Activated T-helper 17 cell treated with anti-CD3 and anti-CD28 coated beads, Interleukin-2, amount 50 U/mL, for 72 hours (primary cell): ENCODE data around the gene MINPP1. TPM values are rescaled to one million over a fixed set of nuclear protein-coding genes. Genes with fewer than 3 reads are reported as not detected.
A peak's percentile ranks its signal among the peaks of the same experiment; 100 is the strongest.

Experiments used
- ATAC-seq: fragments of 150-1000 bp; cut with Tn5 transposase; replicated peaks from 2 replicates; pipeline ENCODE4 v1.10.0; 2021; ENCODE audit warnings: mild to moderate bottlenecking, moderate library complexity
- H3K27ac Mint-ChIP-seq: one replicate; pipeline ENCODE4 v1.8.0; 2022; ENCODE audit warnings: mixed read lengths
- H3K27me3 Mint-ChIP-seq: one replicate; pipeline ENCODE4 v1.8.0; 2022; ENCODE audit warnings: mixed read lengths
- H3K36me3 Mint-ChIP-seq: one replicate; pipeline ENCODE4 v1.8.0; 2022; ENCODE audit warnings: low read depth, mild to moderate bottlenecking, mixed read lengths
- H3K4me1 Mint-ChIP-seq: one replicate; pipeline ENCODE4 v1.8.0; 2022; ENCODE audit warnings: mixed read lengths
- H3K4me3 Mint-ChIP-seq: one replicate; pipeline ENCODE4 v1.8.0; 2022; ENCODE audit warnings: mild to moderate bottlenecking, mixed read lengths
- H3K9me3 Mint-ChIP-seq: one replicate; pipeline ENCODE4 v1.8.0; 2022; ENCODE audit warnings: mixed read lengths
- total RNA-seq, 2 donors: library from RNA; stranded (reverse); gene quantifications; one replicate each; pipeline ENCODE4 v1.2.3, GENCODE V29; 2022

Gene MINPP1
- total RNA-seq, 2 donors from 2014 or later = 8.9 to 10.8 TPM

DNA sequence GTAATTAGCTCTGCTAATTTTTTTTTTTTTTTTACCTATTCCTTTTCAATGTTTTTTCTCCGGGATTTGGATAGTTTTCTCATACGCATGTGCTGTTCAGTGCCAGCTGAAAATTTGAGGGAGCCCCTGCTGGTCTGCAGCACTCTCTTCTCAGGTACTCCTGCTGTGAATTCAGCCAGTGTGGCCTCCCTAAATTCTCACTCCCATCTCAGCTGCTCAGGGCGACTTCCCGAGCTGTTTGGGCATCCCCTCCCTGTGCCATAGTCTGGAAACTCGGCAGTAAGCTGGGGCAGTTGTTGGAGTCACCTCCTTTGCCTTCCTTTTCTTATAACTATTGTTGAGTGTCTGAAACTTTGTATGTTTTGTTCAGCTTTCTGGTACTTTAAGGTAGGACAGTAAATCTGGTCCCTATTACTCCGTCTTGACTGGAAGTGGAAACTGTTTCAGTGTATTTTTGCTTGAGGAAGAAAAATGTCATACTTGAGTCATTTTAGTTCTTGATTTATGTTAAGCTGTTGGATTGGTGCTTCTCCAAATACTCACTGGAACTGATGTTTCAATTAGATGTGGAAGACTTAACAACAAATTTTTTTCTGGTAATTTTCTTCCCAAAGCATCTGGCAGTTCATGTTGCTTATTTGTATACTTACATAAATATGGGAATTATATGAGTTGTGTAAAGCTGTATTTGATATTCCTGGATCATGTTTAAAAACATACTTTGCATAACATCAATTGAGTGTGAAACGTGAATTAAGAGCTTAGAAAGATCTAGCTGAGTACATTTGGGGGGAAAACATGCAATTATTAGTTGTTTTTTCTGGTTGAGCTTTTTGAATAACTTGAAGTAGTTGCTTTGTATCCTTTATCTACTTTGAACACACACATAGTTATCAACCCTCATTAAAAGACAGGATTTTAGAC is 33.7 kb downstream of the MINPP1 start:
- no peak for ATAC-seq
- Mint-ChIP-seq H3K27ac (no peak overlapping the region), H3K36me3 (peaks cover 47% of the 10 kb centered on the region), H3K4me1 (peaks cover 16% of the 10 kb centered on the region), H3K27me3 (no peaks in the 10 kb centered on the region), H3K9me3 (peaks cover 9% of the 10 kb centered on the region), H3K4me3 (no peak overlapping the region)

DNA sequence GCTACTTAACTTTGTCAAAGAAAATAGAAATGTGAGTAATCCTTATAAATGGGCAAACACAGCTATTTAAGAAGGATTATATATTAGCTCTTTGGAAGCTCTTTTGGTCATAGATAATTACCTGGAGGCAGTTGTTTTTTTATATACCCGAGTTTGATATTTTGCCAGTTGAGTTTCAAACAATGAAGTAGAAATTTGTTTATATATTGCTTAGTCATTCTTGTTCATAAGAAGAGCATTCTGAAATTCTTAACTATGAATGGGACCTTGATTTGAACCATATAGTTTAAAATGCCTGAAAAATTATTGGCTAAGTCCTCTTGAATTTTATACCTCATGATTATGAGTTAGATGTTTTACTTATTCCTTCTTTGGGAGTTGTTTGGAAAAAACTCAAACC is 36.4 kb downstream of the MINPP1 start:
- H3K9me3 Mint-ChIP-seq = peaks cover 9% of the 10 kb centered on the region
- no peak overlapping the region for H3K27ac Mint-ChIP-seq
- H3K4me3 Mint-ChIP-seq = no peak overlapping the region
- no peaks in the 10 kb centered on the region for H3K27me3 Mint-ChIP-seq
- peaks cover 16% of the 10 kb centered on the region for H3K4me1 Mint-ChIP-seq
- peaks cover 54% of the 10 kb centered on the region for H3K36me3 Mint-ChIP-seq
- no peak for ATAC-seq

DNA sequence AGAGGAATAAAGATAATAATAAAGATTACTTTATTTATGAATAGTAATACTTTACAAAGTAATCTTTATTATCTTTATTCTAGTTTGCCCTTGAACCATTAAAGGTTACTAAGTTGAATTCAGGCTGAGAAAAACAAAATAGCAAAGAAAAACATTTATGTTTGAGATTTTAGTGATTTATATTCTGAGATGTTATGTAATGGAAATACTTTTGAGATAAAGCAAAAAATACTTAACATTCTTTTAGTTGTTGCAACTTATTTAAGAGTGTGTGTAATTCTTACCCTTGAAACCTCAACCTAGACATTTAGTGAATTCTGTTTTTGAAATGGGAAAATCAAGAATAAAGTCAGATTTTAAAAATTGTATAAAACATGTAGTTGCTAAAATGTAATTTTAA is 40.0 kb downstream of the MINPP1 start:
- no peak for ATAC-seq
- peaks cover 46% of the 10 kb centered on the region for H3K36me3 Mint-ChIP-seq
- no peak overlapping the region for H3K4me3 Mint-ChIP-seq
- no peaks in the 10 kb centered on the region for H3K27me3 Mint-ChIP-seq
- H3K9me3 Mint-ChIP-seq = peaks cover 9% of the 10 kb centered on the region
- H3K27ac Mint-ChIP-seq = no peak overlapping the region
- peaks cover 5% of the 10 kb centered on the region for H3K4me1 Mint-ChIP-seq

DNA sequence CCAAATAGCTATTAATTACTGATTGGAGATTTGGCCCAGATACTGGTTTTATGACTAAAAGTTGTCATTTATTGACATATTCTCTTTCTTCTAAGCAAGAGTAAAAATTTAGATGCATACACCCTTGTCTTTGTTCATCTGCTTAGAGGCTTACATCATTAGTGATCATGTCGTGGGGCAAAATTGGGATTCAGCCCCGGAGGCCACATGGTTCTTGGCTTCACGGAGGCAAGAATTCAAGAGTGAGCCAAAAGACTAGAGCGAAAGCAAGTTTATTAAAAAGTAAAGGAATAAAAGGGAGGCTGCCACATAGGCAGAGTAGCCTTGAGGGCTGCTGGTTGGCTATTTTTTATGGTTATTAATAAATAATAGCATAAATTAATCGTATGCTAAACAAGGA is 41.1 kb downstream of the MINPP1 start:
- H3K27ac Mint-ChIP-seq = no peak overlapping the region
- ATAC-seq = no peak
- H3K27me3 Mint-ChIP-seq = no peaks in the 10 kb centered on the region
- peaks cover 4% of the 10 kb centered on the region for H3K4me1 Mint-ChIP-seq
- no peak overlapping the region for H3K4me3 Mint-ChIP-seq
- H3K9me3 Mint-ChIP-seq = peaks cover 9% of the 10 kb centered on the region
- peaks cover 37% of the 10 kb centered on the region for H3K36me3 Mint-ChIP-seq

DNA sequence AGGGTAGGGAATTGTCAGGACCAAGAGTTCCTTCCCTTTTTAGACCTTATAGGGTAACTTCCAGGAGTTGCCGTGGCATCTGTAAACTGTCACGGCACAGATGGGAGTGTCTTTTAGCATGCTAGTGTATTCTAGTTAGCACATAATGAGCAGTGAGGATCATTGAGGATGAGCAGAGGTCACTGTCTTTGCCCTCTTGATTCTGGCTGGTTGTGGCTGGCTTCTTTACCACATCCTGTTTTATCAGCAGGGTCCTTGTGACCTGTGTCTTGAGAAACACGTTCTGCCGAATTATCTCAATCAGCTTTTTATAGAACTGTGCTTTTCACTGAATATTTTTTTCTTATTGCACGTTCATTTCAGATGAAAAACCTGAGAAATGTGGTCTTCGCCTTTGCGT is 41.5 kb downstream of the MINPP1 start:
- H3K4me1 Mint-ChIP-seq = peaks cover 8% of the 10 kb centered on the region
- H3K27me3 Mint-ChIP-seq = no peaks in the 10 kb centered on the region
- no peak overlapping the region for H3K4me3 Mint-ChIP-seq
- ATAC-seq = peak; percentile 47
- H3K36me3 Mint-ChIP-seq = peaks cover 37% of the 10 kb centered on the region
- H3K27ac Mint-ChIP-seq = no peak overlapping the region
- H3K9me3 Mint-ChIP-seq = peaks cover 9% of the 10 kb centered on the region

DNA sequence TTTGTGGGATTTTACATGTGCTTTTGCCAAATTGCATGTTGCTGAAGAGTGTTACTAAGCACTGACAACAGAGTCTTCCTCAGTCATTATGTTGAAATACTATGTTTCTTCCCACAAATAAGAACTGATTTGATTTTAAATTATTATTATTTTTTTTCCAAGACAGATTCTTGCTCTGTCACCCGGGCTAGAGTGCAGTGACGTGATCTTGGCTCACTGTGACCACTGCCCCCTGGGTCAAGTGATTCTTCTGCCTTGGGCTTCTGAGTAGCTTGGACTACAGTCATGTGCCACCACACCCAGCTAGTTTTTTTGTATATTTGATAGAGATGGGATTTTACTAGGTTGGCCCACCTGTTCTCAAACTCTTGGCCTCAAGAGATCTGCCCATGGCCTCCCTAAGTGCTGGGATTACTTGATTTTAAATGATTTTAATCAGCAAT is 42.3 kb downstream of the MINPP1 start:
- Mint-ChIP-seq H3K27me3 (no peaks in the 10 kb centered on the region), H3K9me3 (peaks cover 9% of the 10 kb centered on the region), H3K36me3 (peaks cover 31% of the 10 kb centered on the region)

DNA sequence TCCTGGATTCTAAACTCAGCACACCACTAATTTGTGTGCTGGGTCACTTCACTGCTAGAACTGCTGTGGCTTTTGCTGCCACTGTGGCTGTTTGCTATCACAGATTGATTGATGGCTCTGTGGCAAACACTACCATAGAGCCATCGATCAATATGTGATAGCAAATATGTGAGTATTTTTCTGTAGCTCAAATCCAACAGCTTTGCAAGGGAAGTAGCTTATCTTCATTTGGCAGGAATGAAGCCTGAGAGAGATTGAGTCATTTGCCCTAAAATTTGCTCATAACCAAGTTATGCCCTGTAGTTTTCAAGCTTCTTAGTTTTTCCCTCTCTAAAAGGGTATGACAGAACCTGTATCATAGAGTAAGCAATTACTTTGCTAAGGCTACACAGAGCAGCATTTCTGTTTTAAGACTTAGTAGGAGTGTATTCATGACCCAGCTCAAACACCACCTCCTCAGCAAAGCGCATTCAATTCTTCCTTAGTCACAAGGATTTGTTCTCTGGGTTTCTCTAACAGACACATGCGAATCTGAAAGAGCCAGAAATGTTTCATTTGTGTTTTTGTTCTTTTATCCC is 43.1 kb downstream of the MINPP1 start:
- Mint-ChIP-seq H3K4me3 (no peak overlapping the region), H3K27ac (no peak overlapping the region), H3K9me3 (peaks cover 4% of the 10 kb centered on the region), H3K4me1 (peaks cover 8% of the 10 kb centered on the region), H3K27me3 (no peaks in the 10 kb centered on the region), H3K36me3 (peaks cover 31% of the 10 kb centered on the region)
- ATAC-seq = peak; percentile 69

More for the DNA sequence above, 42.3 kb downstream of the MINPP1 start:
- ATAC-seq = no peak
- Mint-ChIP-seq H3K4me3 (no peak overlapping the region), H3K27ac (no peak overlapping the region), H3K4me1 (peaks cover 8% of the 10 kb centered on the region)

DNA sequence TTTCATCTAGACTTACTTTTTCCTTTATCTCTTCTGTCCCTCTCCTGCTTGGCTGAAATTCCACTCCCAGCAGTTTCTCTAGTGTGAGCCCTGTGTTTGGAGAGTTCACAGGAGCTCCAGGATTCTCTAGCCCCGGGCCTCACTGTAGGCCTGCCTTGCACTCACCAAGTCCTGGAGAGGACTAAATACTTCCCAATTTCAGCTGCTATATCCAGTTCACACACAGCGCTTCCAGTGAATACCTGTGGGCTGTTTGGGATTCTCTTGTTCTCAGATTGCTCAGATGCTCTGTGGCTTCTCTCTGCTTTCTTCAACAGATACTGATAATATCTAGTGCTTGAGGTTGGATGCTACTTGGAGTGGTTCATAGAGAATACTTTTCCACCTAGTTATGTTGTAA is 46.0 kb downstream of the MINPP1 start:
- Mint-ChIP-seq H3K9me3 (no peaks in the 10 kb centered on the region), H3K27me3 (no peaks in the 10 kb centered on the region), H3K4me3 (no peak overlapping the region), H3K27ac (no peak overlapping the region), H3K36me3 (peaks cover 34% of the 10 kb centered on the region), H3K4me1 (peaks cover 8% of the 10 kb centered on the region)
- ATAC-seq = no peak

DNA sequence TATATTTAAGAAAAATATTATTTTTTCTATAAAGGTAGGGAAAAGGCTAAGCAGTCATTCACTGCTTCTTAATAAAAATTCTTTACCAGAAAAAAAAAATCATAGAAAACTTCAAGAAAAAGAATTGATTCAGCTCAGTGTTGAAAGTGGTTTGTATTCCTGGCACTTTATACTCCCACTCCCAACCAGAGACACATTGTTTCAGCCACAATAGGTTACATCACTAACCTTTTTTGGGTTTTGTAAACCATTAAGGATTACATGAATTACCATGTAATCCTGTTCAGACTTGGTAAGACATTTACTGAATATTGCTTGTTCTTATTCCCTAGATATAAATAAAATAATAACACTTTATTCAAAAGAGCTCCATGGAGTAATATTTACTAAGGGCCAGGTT is 46.6 kb downstream of the MINPP1 start:
- peaks cover 8% of the 10 kb centered on the region for H3K4me1 Mint-ChIP-seq
- H3K36me3 Mint-ChIP-seq = peaks cover 34% of the 10 kb centered on the region
- no peak overlapping the region for H3K27ac Mint-ChIP-seq
- H3K27me3 Mint-ChIP-seq = no peaks in the 10 kb centered on the region
- no peaks in the 10 kb centered on the region for H3K9me3 Mint-ChIP-seq
- H3K4me3 Mint-ChIP-seq = no peak overlapping the region
- peak; percentile 80 for ATAC-seq

DNA sequence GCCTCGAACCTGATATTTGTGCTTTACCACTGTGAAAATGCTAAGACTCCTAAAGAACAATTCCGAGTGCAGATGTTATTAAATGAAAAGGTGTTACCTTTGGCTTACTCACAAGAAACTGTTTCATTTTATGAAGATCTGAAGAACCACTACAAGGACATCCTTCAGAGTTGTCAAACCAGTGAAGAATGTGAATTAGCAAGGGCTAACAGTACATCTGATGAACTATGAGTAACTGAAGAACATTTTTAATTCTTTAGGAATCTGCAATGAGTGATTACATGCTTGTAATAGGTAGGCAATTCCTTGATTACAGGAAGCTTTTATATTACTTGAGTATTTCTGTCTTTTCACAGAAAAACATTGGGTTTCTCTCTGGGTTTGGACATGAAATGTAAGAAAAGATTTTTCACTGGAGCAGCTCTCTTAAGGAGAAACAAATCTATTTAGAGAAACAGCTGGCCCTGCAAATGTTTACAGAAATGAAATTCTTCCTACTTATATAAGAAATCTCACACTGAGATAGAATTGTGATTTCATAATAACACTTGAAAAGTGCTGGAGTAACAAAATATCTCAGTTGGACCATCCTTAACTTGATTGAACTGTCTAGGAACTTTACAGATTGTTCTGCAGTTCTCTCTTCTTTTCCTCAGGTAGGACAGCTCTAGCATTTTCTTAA is 47.7 kb downstream of the MINPP1 start:
- H3K27me3 Mint-ChIP-seq = no peaks in the 10 kb centered on the region
- peaks cover 8% of the 10 kb centered on the region for H3K4me1 Mint-ChIP-seq
- H3K4me3 Mint-ChIP-seq = no peak overlapping the region
- H3K9me3 Mint-ChIP-seq = no peaks in the 10 kb centered on the region
- peaks cover 30% of the 10 kb centered on the region for H3K36me3 Mint-ChIP-seq
- H3K27ac Mint-ChIP-seq = no peak overlapping the region
- no peak for ATAC-seq

DNA sequence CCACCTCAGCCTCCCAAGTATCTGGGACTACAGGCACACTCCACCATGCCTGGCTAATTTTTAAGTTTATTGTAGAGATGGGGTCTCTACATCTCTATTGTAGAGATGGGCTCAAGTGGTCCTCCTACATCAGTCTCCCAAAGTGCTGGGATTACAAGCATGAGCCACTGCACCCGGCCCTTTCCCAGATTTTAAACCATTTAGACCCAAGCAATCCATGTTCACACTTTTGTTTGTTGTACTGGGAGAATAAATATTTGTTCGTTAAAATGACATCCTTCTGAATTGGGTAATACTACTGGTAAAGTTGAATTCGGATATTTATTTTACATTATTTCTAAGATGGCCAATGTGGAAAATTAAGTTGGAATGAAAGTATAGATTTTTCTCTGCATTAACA is 52.7 kb downstream of the MINPP1 start:
- Mint-ChIP-seq H3K27me3 (peaks cover 3% of the 10 kb centered on the region), H3K4me3 (no peak overlapping the region), H3K4me1 (no peaks in the 10 kb centered on the region), H3K9me3 (peaks cover under 1% of the 10 kb centered on the region), H3K36me3 (peaks cover 20% of the 10 kb centered on the region), H3K27ac (no peak overlapping the region)
- ATAC-seq = no peak

DNA sequence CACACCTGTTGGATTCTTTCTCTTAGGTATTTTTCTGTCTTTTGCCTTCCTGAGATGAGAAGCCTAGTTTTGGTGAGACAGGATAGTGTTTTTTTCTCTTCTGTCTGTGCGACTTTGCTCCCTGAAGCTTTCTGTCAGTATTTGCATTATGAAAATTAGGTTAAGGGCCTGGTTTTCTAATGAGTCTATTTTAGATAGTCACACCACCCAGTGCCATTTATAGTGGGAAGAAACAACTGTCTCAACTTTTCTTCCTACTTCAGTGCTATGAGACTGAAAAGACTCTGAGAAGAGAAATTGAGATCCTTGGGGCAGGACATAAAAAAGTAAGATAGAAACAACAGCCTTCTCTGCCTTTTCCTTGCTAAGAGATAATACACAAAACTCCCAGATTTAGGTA is 53.6 kb downstream of the MINPP1 start:
- ATAC-seq = no peak
- no peaks in the 10 kb centered on the region for H3K4me1 Mint-ChIP-seq

DNA sequence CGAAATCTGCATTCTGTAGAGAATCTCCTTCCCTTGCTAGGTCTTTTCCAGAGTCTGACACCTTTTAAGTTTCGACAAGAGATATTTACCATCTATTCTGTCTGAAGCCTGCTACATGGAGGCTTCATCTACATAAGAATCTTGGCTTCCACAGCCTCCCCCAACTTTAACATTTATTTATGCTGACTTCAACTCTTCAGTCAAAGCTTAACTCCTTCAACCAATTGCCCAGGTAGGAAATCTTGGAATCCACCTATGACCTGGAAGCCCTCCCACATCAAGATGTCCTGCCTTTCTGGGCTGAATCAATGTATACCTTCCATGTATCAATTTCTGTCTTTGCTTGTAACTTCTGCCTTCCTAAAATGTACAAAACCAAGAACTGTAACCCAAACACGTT is 54.7 kb downstream of the MINPP1 start:
- H3K9me3 Mint-ChIP-seq = peaks cover 6% of the 10 kb centered on the region
- H3K4me1 Mint-ChIP-seq = no peaks in the 10 kb centered on the region
- H3K27ac Mint-ChIP-seq = no peak overlapping the region
- no peak overlapping the region for H3K4me3 Mint-ChIP-seq
- no peak for ATAC-seq
- peaks cover 8% of the 10 kb centered on the region for H3K27me3 Mint-ChIP-seq
- H3K36me3 Mint-ChIP-seq = peaks cover 5% of the 10 kb centered on the region

More for the DNA sequence above, 53.6 kb downstream of the MINPP1 start:
- Mint-ChIP-seq H3K27me3 (peaks cover 8% of the 10 kb centered on the region), H3K4me3 (no peak overlapping the region), H3K27ac (no peak overlapping the region), H3K9me3 (peaks cover 6% of the 10 kb centered on the region), H3K36me3 (peaks cover 11% of the 10 kb centered on the region)

DNA sequence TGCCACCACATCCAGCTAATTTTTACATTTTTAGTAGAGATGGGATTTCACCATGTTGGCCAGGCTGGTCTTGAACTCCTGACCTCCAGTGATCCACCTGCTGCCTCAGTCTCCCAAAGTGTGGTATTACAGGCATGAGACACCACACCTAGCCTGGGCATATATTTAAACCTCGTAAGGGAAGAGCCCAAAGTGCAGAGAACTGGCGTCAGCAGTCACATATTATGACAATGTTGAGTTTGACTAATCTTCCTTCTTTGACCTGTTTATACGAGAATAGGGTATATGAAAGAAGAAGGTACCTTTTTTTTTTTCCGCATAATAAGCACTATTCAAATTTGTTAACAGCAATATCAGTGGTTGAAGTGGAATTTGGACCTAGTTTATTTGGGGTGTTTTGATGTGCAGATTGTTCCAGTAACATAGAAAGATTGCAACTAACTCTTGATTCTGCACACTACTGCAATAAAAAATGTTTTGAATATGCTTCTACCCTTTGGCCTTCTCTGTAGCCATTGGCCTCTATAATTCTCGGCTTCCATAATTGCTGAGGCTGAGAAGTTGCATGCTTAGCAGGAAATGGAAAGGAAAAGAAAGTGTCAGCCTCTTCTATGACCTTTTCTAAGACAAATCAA is 55.9 kb downstream of the MINPP1 start:
- Mint-ChIP-seq H3K4me1 (no peaks in the 10 kb centered on the region), H3K4me3 (no peak overlapping the region)

More for the DNA sequence above, 55.9 kb downstream of the MINPP1 start:
- Mint-ChIP-seq H3K36me3 (no peaks in the 10 kb centered on the region), H3K27me3 (peaks cover 15% of the 10 kb centered on the region), H3K27ac (no peak overlapping the region), H3K9me3 (peaks cover 13% of the 10 kb centered on the region)
- ATAC-seq = no peak
